SK-N-MC (cell line): ENCODE measurements around the gene CD276.

Experiments used
- EZH2 ChIP-seq: fragments of 200-600 bp; sonication (generic); IDR thresholded peaks from one replicate; pipeline ENCODE4 v1.6.1; 2017; ENCODE audit warnings: antibody characterized with exemption
- POLR2AphosphoS5 ChIP-seq: IDR thresholded peaks from 2 replicates; pipeline ENCODE4 v1.6.1; 2012; ENCODE audit warnings: mild to moderate bottlenecking, low read depth, low read length, borderline replicate concordance

DNA sequence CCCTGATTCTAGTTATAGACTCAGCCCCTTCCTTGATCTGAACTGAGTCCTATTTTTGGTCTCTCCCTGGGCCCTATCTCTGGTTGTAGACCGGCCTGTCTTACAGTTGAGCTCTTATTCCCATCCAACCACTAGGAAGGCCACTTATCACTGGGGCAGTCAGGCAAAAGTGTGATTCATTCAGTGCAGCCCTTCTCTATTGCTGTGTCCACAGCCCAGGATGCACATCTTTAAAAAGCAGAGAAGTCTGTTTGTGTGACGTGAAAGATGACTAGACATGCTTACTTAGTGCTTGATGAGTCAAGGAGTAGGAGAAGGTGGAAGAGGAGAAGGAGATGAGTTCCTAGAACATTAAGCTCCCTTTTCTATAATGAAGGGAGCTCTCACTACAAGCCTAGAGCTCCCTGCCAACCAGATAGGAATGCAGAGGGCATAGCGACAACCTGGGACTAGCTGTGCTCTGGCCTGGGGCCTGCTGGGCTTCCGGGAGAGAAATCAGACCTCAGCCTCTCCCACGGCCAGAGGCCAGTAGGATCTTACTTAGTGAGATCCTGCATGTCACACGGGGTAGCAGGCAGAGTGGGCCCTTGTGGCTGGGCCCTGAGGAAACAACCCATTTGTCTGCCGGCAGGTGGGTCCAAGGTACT lies 43.3 kb downstream of the CD276 start:
- TF ChIP-seq EZH2 (no peak), POLR2AphosphoS5 (no peak)
